C4-2B (cell line): ENCODE results near the gene SGMS1.

ENCODE experiments used
- CTCF ChIP-seq: fragments of 450-650 bp; conservative IDR thresholded peaks from 2 replicates; pipeline ENCODE4 v1.5.1; 2017; ENCODE audit warnings: mild to moderate bottlenecking
- ZFX ChIP-seq: fragments of 450-650 bp; IDR thresholded peaks from 2 replicates; pipeline ENCODE4 v1.6.1; 2017

GRCh38 chr10:50542871-50543270 is 80.9 kb downstream of the SGMS1 start:
- TF ChIP-seq CTCF (no peak), ZFX (no peak)
